NCI-H2196 (cell line): ENCODE data around the gene BST2.
"Not testable (repeated sequence)": the region's sequence is repeated elsewhere in the genome, so short reads cannot be mapped to it uniquely, and the experiment has no call there.

Experiments used
- DNase-seq: peaks from one replicate; lab custom pipeline; 2025; ENCODE audit not compliant: unreplicated experiment; lab: John Stamatoyannopoulos, UW

Gene BST2

DNA sequence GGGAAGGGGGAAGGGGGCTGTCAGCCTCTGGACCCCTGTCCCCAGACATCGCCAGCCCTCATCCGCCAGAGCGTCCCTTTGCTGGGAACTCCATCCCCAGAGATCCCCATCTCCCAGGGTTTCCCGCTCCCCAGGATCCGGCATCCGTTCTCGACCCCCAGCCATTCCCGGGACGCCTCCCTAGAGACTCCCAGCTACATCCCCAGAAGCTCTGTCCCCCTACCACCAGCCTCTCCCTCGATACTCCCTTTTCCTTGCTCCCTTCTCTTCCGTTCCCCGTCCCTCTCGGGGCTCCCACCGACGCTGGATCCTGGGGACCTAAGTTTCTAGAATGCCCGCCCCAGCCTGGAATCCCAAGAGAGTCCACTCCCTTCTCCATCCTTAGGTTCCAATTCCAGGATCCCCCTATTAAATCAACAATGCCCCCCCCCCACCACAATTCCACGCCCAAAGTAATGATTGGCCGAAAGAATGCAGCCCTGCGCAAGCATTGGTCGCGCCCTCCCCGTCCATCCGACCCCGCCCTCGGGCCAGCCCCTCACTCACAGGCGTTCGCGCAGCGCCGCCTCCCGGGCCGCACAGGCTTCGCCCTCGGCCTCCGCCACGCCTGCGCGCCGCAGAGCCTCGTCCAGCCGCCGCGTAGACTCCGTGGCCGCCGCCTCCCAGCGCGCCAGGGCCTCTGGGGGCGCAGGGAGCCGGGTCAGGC is 14.6 kb downstream of the BST2 start:
- DNase-seq: peak; percentile 95

DNA sequence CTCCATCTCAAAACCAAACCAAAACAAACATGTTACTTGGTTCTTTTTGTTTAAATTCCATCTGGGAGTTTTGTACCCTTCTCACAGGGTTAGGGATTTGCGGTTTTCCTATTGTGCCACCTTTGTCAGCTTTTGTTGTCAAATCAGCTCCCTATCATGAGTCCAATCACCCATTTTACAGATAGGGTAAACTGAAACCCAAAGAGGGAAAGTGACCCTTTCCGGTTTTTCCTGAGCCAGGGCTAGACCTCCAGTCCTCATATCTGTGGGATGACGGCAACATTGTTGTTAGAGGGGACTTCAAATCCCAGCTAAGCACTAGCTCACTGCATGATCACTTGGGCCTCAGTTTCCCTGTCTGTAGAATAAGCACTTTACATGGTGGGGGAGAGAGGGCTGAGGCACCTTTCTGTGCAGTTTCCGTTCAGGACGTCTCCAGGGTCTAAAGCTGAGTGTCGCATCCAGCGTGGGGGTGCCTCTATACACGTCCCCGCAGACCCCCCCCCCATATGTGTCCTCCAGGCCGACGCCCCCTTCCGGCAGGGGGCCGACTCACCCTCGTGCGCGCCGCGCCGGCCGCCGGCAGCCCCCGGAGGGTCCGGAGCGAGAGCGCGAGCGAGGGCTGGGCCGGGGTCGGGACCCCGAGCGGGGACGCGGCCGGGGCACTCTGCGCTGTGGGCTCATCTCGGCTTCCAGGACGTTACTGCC is 15.3 kb downstream of the BST2 start:
- DNase-seq: no peak

DNA sequence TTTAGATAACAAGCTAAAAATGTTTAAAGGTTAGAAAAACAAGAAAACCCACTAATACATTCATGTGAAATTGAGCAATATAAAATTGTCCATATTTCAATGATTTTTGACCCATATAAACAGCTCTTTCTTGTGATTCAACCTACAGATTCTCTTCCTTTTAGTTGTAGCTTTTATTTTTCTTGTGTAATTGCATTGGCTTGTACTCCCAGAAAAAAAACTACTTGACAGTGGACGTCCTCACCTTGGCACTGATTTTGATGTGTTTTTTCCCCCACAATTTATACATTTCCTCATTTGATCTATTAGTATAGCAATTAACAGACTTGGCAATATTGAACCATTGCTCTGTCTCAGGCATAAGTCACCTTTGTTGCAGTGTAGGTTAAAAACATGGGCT is 16.1 kb downstream of the BST2 start:
- DNase-seq: no peak

DNA sequence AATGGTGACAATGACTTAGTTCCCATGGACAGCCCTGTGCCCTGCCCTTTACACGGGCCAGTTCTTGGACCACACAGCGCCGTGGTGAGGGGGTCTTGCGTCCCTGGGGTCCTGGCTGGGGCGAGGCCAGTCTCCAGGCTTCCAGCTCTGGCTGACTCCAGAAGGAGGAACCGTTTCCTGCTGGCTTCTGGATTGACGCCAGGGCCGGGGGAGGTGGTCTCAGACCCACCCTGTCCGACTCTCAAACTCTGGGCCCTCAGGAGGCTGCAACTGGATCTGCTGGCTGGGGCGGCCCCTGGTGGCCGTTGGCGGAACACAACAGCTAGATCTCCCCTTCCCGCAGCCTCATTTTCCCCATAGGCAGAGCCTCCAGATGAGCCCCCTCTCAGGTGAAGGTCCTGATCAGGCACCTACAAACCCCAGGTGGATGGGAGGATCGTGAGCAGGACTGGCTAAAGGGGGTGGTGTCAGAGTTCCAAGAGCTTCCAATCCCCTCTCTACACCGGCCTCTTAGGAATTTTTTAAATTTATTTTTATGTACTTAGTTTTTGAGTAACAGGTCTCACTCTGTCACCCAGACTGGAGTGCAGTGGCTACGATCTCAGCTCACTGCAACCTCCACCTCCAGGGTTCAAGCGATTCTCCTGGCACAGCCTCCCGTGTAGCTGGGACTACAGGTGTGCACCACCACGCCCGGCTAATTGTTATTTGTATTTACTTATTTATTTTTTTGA is 19.4 kb downstream of the BST2 start:
- peak; percentile 59 for DNase-seq

DNA sequence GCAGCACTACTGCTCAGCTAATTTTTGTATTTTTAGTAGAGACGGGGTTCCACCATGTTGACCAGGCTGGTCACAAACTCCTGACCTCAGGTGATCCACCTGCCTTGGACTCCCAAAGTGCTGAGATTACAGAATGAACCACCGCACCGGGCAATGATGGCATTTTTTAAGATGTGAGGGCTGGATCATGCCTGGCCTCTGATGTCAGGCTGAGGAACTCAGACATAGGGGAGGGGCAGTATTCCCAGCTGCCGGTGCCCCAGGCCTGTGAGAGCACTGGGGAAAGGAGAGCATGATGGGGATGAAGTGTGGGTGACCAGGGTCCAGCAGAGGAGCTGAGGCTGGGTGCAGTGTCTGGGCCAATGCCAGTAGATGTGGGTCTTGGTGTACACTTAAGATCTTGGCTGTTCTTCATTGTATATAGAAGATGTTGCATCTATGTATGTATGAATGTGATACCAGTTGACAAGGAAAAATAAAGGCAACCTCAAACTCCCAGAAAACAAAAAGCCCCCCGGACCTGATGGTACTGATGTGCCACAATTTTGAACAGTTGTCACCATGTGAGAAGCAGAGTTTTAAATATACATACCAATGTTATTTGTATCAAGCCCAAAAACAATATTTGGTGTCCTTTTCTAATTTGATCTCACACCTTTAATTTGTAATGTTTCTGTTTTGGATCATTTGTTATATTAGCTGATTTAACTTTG is 24.8 kb downstream of the BST2 start:
- no peak for DNase-seq

DNA sequence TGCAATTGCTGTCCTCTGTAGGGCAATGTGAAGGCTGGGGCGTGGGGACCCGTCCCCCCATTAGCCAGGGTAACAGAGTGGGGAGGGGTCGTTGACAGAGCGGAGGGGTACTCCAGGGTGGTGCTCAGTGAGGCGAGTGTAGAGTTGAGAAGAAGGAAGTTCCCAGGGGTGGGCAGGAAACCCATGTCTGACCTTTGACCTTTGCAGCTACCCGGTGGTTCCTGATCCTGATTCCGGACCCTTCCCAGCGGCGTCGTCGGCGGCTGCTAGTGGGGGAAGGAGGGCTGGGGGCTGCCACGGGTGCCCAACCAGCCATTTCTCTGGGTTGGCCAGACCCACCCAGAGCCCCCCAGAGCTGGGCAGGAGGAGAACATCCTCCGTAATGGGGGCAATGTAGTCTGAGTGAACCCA is 26.2 kb downstream of the BST2 start:
- no peak for DNase-seq

DNA sequence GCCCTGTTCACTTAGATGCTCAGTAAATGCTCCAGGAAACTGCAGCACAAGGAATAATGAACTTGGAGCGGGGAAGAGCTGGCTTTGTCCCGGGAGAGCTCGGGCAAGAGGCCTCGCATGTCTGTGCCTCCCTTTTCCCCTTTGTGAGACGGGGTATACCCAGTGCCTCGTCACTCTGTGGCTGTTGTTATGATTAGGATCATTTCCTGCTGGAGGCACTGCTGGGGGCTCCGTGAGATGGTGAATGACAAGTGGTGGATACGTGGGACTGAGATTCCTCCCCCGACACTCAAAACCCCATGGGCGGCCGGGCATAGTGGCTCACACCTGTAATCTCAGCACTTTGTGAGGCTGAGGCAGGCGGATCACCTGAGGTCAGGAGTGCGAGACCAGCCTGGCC is 27.2 kb downstream of the BST2 start:
- DNase-seq: no peak

DNA sequence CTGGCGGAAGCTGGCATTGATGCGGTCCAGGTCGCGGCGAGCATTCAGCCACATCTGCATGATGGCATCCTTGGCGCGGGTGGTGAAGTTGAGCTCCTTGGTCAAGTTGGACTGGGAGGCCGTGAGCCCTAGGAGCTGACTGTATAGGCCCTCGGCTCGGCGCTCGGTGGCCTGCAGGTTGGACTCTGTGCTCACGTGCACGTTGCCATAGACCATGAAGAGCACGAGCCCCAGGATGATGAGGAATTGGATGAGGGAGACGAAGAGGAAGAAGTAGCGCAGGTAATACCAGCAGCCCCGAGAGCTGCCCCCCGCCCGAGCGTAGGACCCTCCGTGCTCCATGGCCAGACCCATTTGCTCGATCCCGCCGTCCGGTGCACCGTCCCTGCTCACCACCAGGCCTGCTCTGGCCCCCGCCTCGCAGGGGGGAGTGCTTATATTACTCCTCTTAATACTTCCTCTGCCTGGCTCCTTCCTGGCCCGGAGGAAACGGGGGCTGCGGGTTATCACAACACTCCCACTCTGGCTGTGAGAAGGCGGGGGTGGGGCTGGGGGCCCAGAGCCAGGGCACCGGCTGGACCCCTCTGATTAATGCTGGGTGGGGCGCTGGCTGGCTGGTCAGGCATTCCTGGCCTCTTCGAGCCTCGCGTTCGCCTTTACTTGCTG is 28.4 kb downstream of the BST2 start, which contains the start of gene PLVAP:
Gene PLVAP (minus strand): TSS at position 408 of the 666 bp plus-strand sequence. CDS start 54 bp downstream, at position 354.
- DNase-seq: no peak

DNA sequence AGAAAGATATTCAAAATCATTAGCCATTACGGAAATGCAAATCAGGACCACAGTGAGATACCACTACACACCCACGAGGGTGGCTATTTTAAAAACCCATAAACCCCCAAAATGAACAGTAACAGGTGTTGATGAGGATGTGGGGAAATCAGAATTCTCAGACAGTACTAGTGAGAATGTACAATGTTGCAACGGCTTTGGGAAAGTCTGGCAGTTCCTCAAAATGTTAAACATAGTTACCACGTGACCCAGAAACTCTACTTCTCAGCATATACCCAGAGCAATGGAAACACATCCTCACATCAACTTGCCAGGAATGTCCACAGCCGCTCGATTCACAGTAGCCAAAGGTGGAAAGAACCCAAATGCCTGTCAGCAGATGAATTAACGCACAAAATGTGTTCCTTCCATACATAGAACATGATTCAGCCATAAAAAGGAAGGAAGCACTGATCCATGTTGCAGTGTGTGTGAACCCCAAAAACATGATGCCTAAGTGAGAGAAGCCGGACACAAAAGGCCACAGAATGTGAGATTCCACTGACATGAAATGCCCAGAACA is 35.3 kb downstream of the BST2 start:
- DNase-seq: no peak

DNA sequence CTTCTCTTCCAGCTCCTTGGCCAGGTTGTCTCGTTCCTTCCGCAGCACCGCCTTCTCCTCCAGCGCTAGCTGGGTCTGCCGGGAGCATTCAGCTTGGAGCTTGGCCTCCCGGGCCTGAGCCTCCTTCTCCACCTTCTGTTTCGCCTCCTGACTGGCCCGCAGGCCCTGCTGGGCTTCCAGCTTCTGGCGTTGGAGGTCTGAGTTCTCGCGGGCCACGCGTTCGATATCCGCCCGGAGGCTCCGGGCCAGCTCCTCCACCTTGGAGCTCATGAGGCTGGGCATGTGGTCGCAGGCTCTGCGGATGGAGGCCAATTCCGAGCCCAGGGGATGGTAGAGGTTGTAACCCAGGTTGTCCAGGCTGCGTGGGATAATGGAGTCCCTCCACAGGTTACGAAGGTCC is 40.1 kb downstream of the BST2 start:
- DNase-seq: no peak

DNA sequence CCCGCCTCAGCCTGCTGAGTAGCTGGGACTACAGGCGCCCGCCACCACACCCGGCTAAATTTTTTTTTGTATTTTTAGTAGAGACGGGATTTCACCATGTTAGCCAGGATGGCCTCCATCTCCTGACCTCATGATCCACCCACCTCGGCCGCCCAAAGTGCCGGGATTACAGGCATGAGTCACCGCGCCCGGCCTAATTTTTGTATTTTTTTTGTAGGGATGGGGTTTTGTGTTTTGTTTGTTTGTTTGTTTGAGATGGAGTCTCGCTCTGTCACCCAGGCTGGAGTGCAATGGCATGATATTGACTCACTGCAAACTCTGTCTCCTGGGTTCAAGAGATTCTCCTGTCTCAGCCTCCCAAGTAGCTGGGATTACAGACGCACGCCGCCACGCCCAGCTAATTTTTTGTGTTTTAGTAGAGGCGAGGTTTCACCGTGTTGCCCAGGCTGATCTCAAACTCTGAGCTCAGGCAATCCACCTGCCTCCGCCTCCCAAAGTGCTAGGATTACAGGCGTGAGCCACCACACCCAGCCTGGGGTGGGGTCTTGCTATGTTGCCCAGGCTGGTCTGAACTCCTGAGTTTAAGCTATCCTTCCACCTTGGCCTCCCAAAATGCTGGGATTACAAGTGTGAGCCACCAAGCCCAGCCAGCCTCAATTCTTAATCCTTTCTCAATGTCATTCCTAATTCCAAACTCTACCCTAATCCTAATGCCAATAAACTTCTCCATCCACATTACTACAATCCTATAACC is 41.4 kb downstream of the BST2 start:
- not testable (repeated sequence) for DNase-seq

DNA sequence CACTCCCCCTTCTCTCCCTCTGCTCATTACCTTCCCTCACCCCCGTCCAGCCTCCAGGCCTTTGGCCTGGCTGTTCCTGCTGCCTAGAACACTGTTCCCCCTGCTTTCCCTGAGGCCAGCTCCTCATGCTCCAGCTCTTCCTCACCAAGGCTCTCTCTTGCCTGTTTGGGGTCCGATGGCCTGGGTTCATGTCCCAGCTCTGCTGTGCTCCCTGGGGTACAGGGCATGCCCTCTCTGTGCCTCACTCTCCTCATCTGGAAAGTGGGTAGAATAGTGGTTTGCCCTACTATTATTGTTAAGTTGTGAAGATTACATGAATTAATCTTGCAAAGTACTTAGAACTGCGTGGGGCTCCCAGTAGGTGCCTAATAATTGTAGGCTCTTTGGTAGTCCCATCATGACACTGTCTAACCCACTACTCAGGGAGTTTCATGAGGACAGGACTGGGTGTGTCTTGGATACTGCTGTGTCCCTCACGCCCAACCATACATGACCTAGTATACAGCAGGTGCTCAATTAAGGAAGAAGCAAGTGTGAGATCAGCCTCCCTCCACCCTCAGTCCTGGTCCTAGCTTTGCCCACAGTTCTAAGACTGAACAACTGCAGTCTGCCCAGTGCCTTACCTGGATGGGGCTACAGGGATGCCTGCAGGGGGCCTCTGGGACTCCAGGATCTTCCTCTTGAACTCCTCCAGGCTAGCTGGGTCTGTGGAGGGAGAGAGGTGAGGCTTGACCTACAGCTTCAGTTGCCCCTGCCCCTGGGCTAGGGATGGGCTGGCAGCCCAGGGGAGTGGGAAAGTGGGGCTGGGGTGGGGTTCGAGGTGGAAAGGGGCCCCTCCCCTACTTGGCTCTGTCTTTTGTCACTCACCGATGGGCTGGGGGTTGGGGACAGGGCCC is 45.3 kb downstream of the BST2 start:
- DNase-seq: no peak

DNA sequence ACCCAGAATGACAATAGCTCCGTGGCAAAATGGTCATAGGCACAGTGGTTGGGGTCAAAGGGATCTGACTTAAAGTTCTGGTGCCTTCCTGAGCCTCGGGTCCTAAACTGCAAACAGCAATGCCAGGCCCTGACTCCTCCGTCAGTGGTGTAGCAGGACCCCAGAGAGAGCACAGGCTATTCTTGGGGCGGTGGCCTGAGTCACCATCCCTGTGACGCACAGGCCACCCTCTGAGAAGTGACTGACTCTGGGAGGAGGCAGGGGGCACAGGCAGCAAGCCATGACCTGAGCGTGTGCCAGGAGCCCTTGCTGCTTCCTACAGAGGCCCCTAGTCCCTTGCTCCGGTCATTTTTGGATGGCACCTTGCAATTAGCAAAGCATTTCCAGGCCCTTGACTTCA is 47.0 kb downstream of the BST2 start:
- DNase-seq: no peak

DNA sequence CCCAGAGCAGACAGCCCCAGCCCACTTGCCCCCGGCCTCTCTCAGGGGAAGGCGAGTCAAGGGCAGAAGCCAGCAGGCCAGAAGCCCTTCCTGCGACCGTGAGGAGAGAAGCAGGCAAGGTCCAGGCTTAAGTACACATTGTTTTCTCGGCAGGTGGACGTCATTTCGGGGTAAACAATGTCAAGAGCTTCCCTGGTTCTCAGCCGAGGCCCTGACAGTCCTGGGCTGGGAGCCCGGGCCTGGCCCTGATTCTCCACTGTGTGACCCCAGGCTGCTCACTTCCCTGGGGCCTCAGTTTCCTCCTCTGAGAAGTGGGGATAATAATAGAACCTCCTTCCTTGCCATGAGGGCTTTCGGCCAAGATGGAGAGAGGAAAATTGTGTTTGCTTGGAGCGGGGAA is 47.7 kb downstream of the BST2 start:
- no peak for DNase-seq

DNA sequence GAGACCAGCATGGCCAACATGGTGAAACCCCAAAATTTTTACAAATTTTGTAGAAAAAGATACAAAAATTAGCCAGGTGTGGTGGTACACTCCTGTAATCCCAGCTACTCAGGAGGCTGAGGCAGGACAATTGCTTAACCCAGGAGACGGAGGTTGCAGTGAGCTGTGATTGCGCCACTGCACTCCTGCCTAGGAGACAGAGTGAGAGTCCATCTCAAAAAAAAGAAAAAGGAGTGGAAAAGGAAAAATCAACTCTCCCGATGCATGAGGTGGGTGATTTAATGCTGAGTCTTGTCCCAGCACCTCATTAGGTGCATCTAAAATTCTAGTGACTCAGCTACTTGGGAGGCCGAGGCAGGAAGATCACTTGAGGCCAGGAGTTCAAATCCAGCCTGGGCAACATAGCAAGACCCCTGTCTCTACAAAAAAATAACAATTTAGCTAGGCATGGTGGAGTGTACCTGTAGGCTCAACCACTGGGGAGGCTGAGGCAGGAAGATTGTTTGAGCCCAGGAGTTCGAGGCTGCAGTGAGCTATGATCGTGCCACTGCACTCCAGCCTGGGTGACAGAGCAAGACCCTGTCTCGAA is 48.3 kb downstream of the BST2 start:
- no peak for DNase-seq

DNA sequence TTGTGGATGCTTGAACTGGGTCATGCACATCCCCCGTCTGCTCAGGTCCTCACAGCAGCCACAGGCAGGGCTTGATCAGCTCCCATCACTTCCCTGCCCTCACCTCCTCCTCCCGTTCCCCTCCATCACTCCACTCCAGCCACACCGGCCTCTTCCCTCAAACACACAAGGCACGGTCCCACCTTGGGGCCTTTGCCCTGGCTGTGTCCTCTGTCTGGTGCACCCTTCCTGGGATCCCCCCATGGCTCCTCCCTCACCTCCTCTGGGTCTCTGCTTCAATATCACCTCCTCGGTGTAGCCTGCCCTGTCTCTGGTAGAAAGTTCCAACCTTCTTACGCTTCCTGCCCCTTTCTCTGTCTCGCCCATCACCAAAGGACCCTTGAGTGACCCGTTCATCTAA is 52.0 kb downstream of the BST2 start:
- DNase-seq: no peak
